Measurements from ENCODE around the gene QKI.

The QKI gene

DNA sequence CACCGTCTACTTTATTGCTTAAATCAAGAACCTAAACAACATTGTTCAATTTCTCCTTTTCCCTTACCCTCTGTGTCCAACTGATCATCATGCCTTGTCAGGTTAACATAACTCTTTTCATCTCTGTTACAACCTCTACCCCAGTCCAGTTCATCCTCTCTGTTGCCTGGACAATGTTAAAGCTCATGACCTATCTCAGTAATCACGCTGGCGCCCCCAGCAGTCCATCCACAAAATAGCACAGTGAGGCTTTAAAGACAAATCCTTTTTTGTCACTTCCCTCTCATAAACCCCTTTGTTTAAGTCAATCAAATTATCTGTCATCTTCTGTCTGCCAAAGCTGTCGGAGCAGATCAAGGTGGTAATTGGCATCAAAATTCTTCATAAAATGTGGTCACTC, 140.1 kb downstream of the QKI start:
- peak; percentile 68 for TF ChIP-seq CTCF (conservative IDR thresholded peaks at IDR 0.05; ENCODE audit: low read length)
- DNase-seq (ENCODE audit: low read depth), result peak; percentile 41
- H3K4me3 ChIP-seq (ENCODE audit: low read length), result no peak overlapping the region

DNA sequence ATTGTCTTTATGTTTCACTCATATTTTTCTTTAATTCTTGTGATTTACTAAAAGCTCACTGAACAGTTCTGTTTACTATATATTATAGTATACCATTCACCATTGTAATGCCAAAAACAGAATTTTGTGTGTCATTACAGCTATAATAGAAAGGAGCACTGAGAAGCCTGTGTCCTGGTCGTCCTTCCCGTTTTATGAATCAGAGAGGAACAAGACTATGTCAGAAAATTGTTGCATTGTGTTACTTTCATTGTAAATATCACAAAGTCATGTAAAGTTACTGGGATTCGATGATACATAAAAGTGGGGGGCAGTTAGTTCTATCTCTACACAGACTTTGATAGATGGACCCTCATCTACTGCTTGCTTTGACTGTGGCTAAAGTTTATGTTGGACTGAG, 145.1 kb downstream of the QKI start:
- no peak for DNase-seq (ENCODE audit: low read depth)
- no peak overlapping the region for H3K4me3 ChIP-seq (ENCODE audit: low read length)
- no peak for TF ChIP-seq CTCF (conservative IDR thresholded peaks at IDR 0.05; ENCODE audit: low read length)

GRCh38 chr6:163563318-163563717, 148.8 kb downstream of the QKI start:
- DNase-seq (ENCODE audit: low read depth), result no peak
- TF ChIP-seq CTCF (conservative IDR thresholded peaks at IDR 0.05; ENCODE audit: low read length), result no peak
- H3K4me3 ChIP-seq (ENCODE audit: low read length), result no peak overlapping the region

GRCh38 chr6:163564534-163564933, 150.0 kb downstream of the QKI start:
- no peak overlapping the region for H3K4me3 ChIP-seq (ENCODE audit: low read length)
- no peak for DNase-seq (ENCODE audit: low read depth)
- TF ChIP-seq CTCF (conservative IDR thresholded peaks at IDR 0.05; ENCODE audit: low read length), result no peak

- no peak overlapping the region for H3K4me3 ChIP-seq (ENCODE audit: low read length)
- DNase-seq (ENCODE audit: low read depth), result no peak
- TF ChIP-seq CTCF (conservative IDR thresholded peaks at IDR 0.05; ENCODE audit: low read length), result no peak
Observed at GRCh38 chr6:163565140-163565539, 150.6 kb downstream of the QKI start.

DNA sequence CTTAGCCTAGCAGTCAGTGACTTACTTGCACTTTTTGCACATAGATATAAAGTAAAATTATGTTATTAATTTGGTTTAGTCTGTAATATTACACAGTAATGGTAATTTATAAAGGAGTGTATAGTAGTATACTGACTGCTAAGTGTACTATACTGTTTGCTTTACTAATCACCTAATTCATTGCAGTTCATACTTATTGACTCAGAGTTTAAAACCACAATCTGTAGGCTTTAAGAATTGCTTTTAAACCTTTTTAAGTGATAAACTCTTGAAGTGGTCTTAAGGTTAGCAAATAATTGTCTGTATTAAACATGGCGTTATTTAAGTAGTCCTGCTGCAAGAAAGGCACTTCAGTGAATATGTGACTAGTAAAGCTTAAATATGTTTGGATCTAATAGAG, 151.5 kb downstream of the QKI start:
- no peak overlapping the region for H3K4me3 ChIP-seq (ENCODE audit: low read length)
- TF ChIP-seq CTCF (conservative IDR thresholded peaks at IDR 0.05; ENCODE audit: low read length), result no peak
- DNase-seq (ENCODE audit: low read depth), result no peak

DNA sequence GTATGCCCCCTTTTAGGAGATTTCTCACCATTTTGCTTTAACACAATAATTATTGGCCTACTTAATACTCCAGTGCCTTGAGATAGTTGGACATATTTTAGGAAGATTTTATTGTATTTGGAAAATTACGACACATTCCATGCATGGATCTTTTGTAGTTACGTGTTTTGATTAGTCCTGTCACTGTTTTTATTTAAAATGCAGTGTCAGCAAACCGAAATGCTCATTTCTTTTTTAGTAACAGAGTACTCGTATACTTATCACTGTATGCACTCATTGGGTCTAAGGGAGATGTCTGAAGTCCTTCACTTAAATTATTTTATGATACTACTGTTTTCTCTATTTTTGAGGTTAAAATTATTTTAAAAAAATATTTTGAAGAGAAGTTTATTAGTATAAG, 153.8 kb downstream of the QKI start:
- no peak for TF ChIP-seq CTCF (conservative IDR thresholded peaks at IDR 0.05; ENCODE audit: low read length)
- no peak overlapping the region for H3K4me3 ChIP-seq (ENCODE audit: low read length)

More for the DNA sequence above, 153.8 kb downstream of the QKI start:
- no peak for DNase-seq (ENCODE audit: low read depth)
